HepG2 (cell line): ENCODE measurements around the gene SECTM1. TPM values are rescaled to one million over a fixed set of nuclear protein-coding genes. Genes with fewer than 3 reads are reported as not detected.
A peak's percentile ranks its signal among the peaks of the same experiment; 100 is the strongest.

Experiments used
- AKNA ChIP-seq: sonication (generic); formaldehyde crosslinking; IDR thresholded peaks from 2 replicates; pipeline ENCODE4 v1.4.0; 2020; ENCODE audit warnings: missing genetic modification reagents, borderline replicate concordance
- MLLT10 ChIP-seq: sonication (generic); formaldehyde crosslinking; IDR thresholded peaks from 2 replicates; pipeline ENCODE4 v1.4.0; 2020; ENCODE audit warnings: missing genetic modification reagents
- PBX2 ChIP-seq: IDR thresholded peaks from 2 replicates; pipeline ENCODE4 v1.6.1; 2016; ENCODE audit warnings: control low read depth
- PHF20 ChIP-seq: sonication (generic); formaldehyde crosslinking; IDR thresholded peaks from 2 replicates; pipeline ENCODE4 v1.5.0; 2020; ENCODE audit warnings: mild to moderate bottlenecking, missing genetic modification reagents
- REXO4 ChIP-seq: sonication (generic); formaldehyde crosslinking; IDR thresholded peaks from 2 replicates; pipeline ENCODE4 v1.8.0; 2022; ENCODE audit warnings: missing genetic modification reagents, mild to moderate bottlenecking, borderline replicate concordance
- TBX2 ChIP-seq: sonication (generic); formaldehyde crosslinking; IDR thresholded peaks from 2 replicates; pipeline ENCODE4 v1.5.0; 2020; ENCODE audit warnings: missing genetic modification reagents, mild to moderate bottlenecking, borderline replicate concordance
- THYN1 ChIP-seq: sonication (generic); formaldehyde crosslinking; IDR thresholded peaks from 2 replicates; pipeline ENCODE4 v1.8.1; 2023; ENCODE audit warnings: low read depth, mild to moderate bottlenecking, moderate library complexity, missing genetic modification reagents, borderline replicate concordance
- ZBTB20 ChIP-seq: sonication (generic); formaldehyde crosslinking; IDR thresholded peaks from 2 replicates; pipeline ENCODE4 v1.8.1; 2023; ENCODE audit warnings: missing genetic modification reagents, low read depth, mild to moderate bottlenecking, borderline replicate concordance
- ZBTB7A ChIP-seq: sonication (generic); formaldehyde crosslinking; IDR thresholded peaks from 2 replicates; pipeline ENCODE4 v1.8.0; 2022; ENCODE audit warnings: mild to moderate bottlenecking, missing genetic modification reagents
- ZFX ChIP-seq: sonication (generic); formaldehyde crosslinking; IDR thresholded peaks from 2 replicates; pipeline ENCODE4 v1.4.0; 2020; ENCODE audit warnings: mild to moderate bottlenecking, low read depth, missing genetic modification reagents, moderate library complexity
- ZNF260 ChIP-seq: sonication (generic); formaldehyde crosslinking; IDR thresholded peaks from 2 replicates; pipeline ENCODE4 v1.4.0; 2020; ENCODE audit warnings: missing genetic modification reagents, low read depth, mild to moderate bottlenecking, borderline replicate concordance
- ZNF350 ChIP-seq: sonication (generic); formaldehyde crosslinking; IDR thresholded peaks from 2 replicates; pipeline ENCODE4 v1.4.0; 2020; ENCODE audit warnings: mild to moderate bottlenecking, low read depth, missing genetic modification reagents, borderline replicate concordance
- ZNF367 ChIP-seq: sonication (generic); formaldehyde crosslinking; IDR thresholded peaks from 2 replicates; pipeline ENCODE4 v1.4.0; 2020; ENCODE audit warnings: missing genetic modification reagents, borderline replicate concordance
- ZNF441 ChIP-seq: sonication (generic); formaldehyde crosslinking; IDR thresholded peaks from 2 replicates; pipeline ENCODE4 v1.7.0; 2021; ENCODE audit warnings: missing genetic modification reagents, borderline replicate concordance
- ZNF552 ChIP-seq: sonication (generic); formaldehyde crosslinking; IDR thresholded peaks from 2 replicates; pipeline ENCODE4 v1.9.0; 2022; ENCODE audit warnings: missing genetic modification reagents, mild to moderate bottlenecking, borderline replicate concordance
- ZNF556 ChIP-seq: sonication (generic); formaldehyde crosslinking; IDR thresholded peaks from 2 replicates; pipeline ENCODE4 v1.4.0; 2020; ENCODE audit warnings: mild to moderate bottlenecking, missing genetic modification reagents, borderline replicate concordance
- polyA plus RNA-seq, 8 experiments: library from polyadenylated mRNA; depleted of rRNA in 3 of 8; stranded (reverse) in 7 of 8; unstranded in 1 of 8; fragments of >200 nt; fragmentation: Illumina TruSeq in 4 of 8; extraction: Trizol in 4 of 8; gene quantifications; 2 replicates each; pipeline versions ENCODE4 v1.2.1 to v1.2.3, GENCODE V29; 2011 to 2016; ENCODE audit warnings: low read depth in 4 of 8, missing spikeins in 1 of 8, mixed read lengths in 1 of 8; ENCODE audit not compliant: insufficient read depth in 1 of 8
- total RNA-seq, 5 experiments: library from RNA; depleted of rRNA; stranded (reverse); fragments of >200 nt; fragmentation: Illumina TruSeq; extraction: Trizol; gene quantifications; 2 replicates each; pipeline ENCODE4 v1.2.3, GENCODE V29; 2016; ENCODE audit warnings: low read depth in 1 of 5
- TF ChIP-seq, protein P1 (sequence below): sonication (generic); formaldehyde crosslinking; IDR thresholded peaks from 2 replicates; pipeline ENCODE4 v1.4.0; 2020; ENCODE audit warnings: mild to moderate bottlenecking, missing genetic modification reagents
- TF ChIP-seq, protein P2 (sequence below): IDR thresholded peaks from 2 replicates; pipeline ENCODE4 v1.6.1; 2016; ENCODE audit warnings: mild to moderate bottlenecking, missing biosample characterization, missing genetic modification reagents
- TF ChIP-seq, protein P3 (sequence below): IDR thresholded peaks from 2 replicates; pipeline ENCODE4 v1.6.1; 2012; ENCODE audit warnings: inconsistent platforms

The SECTM1 gene
- total and polyA plus RNA-seq, 2 of the 13 experiments (the other 11 are each of a cell fraction or from before 2014, with no cell fraction given), result 3.5 to 5.3 TPM

GRCh38 chr17:82370471-82371332 lies 37.1 kb upstream of the SECTM1 start (continued):
- TF ChIP-seq ZFX (CRISPR knock-in tag) (peak; percentile 70), MLLT10 (no peak), PBX2 (CRISPR knock-in tag) (no peak), TBX2 (CRISPR knock-in tag) (peak; percentile 72; the same call in 1 of the 2 replicates), ZBTB7A (peak; percentile 95), PHF20 (CRISPR knock-in tag) (no peak), ZNF441 (CRISPR knock-in tag) (peak; percentile 94), REXO4 (no peak), THYN1 (CRISPR knock-in tag) (no peak), ZNF350 (peak; percentile 79), AKNA (CRISPR knock-in tag) (peak; percentile 85; the same call in 1 of the 2 replicates), ZBTB20 (CRISPR knock-in tag) (peak; percentile 89; the same call in 1 of the 2 replicates), ZNF552 (CRISPR knock-in tag) (peak; percentile 89), ZNF367 (CRISPR knock-in tag) (peak; percentile 57; the same call in 1 of the 2 replicates), ZNF556 (CRISPR knock-in tag) (peak; percentile 73; the same call in 1 of the 2 replicates), ZNF260 (CRISPR knock-in tag) (no peak)
- TF ChIP-seq, protein P1, sequence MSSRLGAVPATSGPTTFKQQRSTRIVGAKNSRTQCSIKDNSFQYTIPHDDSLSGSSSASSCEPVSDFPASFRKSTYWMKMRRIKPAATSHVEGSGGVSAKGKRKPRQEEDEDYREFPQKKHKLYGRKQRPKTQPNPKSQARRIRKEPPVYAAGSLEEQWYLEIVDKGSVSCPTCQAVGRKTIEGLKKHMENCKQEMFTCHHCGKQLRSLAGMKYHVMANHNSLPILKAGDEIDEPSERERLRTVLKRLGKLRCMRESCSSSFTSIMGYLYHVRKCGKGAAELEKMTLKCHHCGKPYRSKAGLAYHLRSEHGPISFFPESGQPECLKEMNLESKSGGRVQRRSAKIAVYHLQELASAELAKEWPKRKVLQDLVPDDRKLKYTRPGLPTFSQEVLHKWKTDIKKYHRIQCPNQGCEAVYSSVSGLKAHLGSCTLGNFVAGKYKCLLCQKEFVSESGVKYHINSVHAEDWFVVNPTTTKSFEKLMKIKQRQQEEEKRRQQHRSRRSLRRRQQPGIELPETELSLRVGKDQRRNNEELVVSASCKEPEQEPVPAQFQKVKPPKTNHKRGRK, result peak; percentile 18; the same call in 1 of the 2 replicates
- TF ChIP-seq, protein P2, sequence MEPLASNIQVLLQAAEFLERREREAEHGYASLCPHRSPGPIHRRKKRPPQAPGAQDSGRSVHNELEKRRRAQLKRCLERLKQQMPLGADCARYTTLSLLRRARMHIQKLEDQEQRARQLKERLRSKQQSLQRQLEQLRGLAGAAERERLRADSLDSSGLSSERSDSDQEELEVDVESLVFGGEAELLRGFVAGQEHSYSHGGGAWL, result peak; percentile 90
- TF ChIP-seq, protein P3, sequence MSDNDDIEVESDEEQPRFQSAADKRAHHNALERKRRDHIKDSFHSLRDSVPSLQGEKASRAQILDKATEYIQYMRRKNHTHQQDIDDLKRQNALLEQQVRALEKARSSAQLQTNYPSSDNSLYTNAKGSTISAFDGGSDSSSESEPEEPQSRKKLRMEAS, result peak; percentile 100
